ENCODE data around the gene ORC5. TPM values are rescaled to one million over a fixed set of nuclear protein-coding genes. Genes with fewer than 3 reads are reported as not detected.

Gene ORC5
- polyA plus RNA-seq, 1 experiment = 16.8 TPM

DNA sequence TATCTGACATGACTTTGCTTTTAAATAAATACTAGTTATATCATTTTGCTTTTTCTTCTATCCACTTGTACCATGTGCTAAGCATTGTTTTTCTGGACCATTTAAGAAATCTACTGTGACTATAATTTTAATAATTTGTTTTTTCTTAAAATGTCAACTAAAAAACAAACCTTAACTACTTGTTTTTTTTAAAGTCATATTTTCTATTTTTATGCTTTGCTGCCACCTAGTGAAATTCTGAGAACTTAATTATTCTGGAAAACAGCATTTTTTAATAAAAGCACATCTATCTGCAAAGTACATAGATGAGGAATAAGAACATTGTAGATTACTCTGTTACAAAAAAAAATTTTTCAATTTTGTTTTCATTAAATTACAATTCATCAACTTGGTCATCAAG lies 47.4 kb downstream of the ORC5 start:
- CTCF ChIA-PET = interaction anchor here (0.7 to 1.7 kb wide), 6 partner anchors 8 to 637 kb away, joined by 3 to 9 read pairs (median 5); no protein-coding TSS in a partner anchor
- no peaks in the 10 kb centered on the region; the same call in 1 of the 2 replicates for H3K36me3 ChIP-seq (ENCODE audit: control insufficient read depth, insufficient read depth, low read length)

GRCh38 chr7:104156842-104157277 lies 51.0 kb downstream of the ORC5 start:
- CTCF ChIA-PET = interaction anchor here (0.7 to 1.0 kb wide), 3 partner anchors 13 to 583 kb away, joined by 3 to 6 read pairs (median 3); no protein-coding TSS in a partner anchor
- TF ChIP-seq, protein P1, sequence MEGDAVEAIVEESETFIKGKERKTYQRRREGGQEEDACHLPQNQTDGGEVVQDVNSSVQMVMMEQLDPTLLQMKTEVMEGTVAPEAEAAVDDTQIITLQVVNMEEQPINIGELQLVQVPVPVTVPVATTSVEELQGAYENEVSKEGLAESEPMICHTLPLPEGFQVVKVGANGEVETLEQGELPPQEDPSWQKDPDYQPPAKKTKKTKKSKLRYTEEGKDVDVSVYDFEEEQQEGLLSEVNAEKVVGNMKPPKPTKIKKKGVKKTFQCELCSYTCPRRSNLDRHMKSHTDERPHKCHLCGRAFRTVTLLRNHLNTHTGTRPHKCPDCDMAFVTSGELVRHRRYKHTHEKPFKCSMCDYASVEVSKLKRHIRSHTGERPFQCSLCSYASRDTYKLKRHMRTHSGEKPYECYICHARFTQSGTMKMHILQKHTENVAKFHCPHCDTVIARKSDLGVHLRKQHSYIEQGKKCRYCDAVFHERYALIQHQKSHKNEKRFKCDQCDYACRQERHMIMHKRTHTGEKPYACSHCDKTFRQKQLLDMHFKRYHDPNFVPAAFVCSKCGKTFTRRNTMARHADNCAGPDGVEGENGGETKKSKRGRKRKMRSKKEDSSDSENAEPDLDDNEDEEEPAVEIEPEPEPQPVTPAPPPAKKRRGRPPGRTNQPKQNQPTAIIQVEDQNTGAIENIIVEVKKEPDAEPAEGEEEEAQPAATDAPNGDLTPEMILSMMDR (IDR thresholded peaks at IDR 0.05; ENCODE audit: insufficient read depth, low read depth, low read length) = peak; percentile 65
- H3K36me3 ChIP-seq (ENCODE audit: control insufficient read depth, insufficient read depth, low read length) = no peaks in the 10 kb centered on the region
- H3K4me3 ChIP-seq (ENCODE audit: low read depth, low read length) = no peak overlapping the region
- POLR2A ChIA-PET = no interaction called here
- no peak for DNase-seq (ENCODE audit: low read depth)
- H3K27me3 ChIP-seq (ENCODE audit: control insufficient read depth, insufficient read depth, low read length) = no peaks in the 10 kb centered on the region

More for the DNA sequence above, 47.4 kb downstream of the ORC5 start:
- POLR2A ChIA-PET = no interaction called here
- H3K4me3 ChIP-seq (ENCODE audit: low read depth, low read length) = no peak overlapping the region
- TF ChIP-seq, protein P1 (IDR thresholded peaks at IDR 0.05; ENCODE audit: insufficient read depth, low read depth, low read length) = peak; percentile 31; the same call in 1 of the 2 replicates
- H3K27me3 ChIP-seq (ENCODE audit: control insufficient read depth, insufficient read depth, low read length) = no peaks in the 10 kb centered on the region
- DNase-seq (ENCODE audit: low read depth) = no peak

DNA sequence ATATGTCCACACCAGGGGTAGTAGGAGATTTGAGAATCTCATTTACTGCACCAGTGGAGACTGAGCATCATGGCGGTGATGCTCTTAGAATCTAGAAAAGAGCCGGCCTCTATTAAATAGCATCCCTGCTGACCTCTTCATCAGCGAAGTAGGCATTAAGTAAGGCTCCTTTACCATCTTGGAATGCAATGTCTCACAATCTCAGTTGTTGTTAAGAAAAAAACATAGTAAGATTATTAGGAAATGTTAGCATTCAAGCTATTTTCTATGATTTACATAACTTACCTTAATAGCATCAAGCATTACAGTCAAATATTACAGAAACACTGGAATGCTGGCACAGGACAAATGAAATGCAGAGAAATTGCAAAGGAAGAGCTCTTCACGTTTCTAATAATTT lies 54.5 kb downstream of the ORC5 start:
- TF ChIP-seq, protein P1 (IDR thresholded peaks at IDR 0.05; ENCODE audit: insufficient read depth, low read depth, low read length) = no peak
- CTCF ChIA-PET = interaction anchor here (0.6 kb wide), 1 partner anchor 28 kb away, joined by 3 read pairs; no protein-coding TSS in a partner anchor
- no peak for DNase-seq (ENCODE audit: low read depth)
- Histone ChIP-seq H3K36me3 (ENCODE audit: control insufficient read depth, insufficient read depth, low read length) (no peaks in the 10 kb centered on the region), H3K27me3 (ENCODE audit: control insufficient read depth, insufficient read depth, low read length) (no peaks in the 10 kb centered on the region), H3K4me3 (ENCODE audit: low read depth, low read length) (no peak overlapping the region)
- POLR2A ChIA-PET = no interaction called here

- ChIA-PET POLR2A (no interaction called here), CTCF (interaction anchor here (0.6 kb wide), 1 partner anchor 29 kb away, joined by 3 read pairs; no protein-coding TSS in a partner anchor)
- Histone ChIP-seq H3K27me3 (ENCODE audit: control insufficient read depth, insufficient read depth, low read length) (no peaks in the 10 kb centered on the region), H3K4me3 (ENCODE audit: low read depth, low read length) (no peak overlapping the region), H3K36me3 (ENCODE audit: control insufficient read depth, insufficient read depth, low read length) (no peaks in the 10 kb centered on the region)
- TF ChIP-seq, protein P1 (IDR thresholded peaks at IDR 0.05; ENCODE audit: insufficient read depth, low read depth, low read length) = no peak
- DNase-seq (ENCODE audit: low read depth) = no peak
Measured at GRCh38 chr7:104152468-104152867, 55.3 kb downstream of the ORC5 start.

GRCh38 chr7:104150470-104150869 lies 57.3 kb downstream of the ORC5 start:
- TF ChIP-seq, protein P1 (IDR thresholded peaks at IDR 0.05; ENCODE audit: insufficient read depth, low read depth, low read length) = no peak
- Histone ChIP-seq H3K36me3 (ENCODE audit: control insufficient read depth, insufficient read depth, low read length) (no peaks in the 10 kb centered on the region), H3K4me3 (ENCODE audit: low read depth, low read length) (no peak overlapping the region), H3K27me3 (ENCODE audit: control insufficient read depth, insufficient read depth, low read length) (no peaks in the 10 kb centered on the region)
- DNase-seq (ENCODE audit: low read depth) = no peak
- CTCF ChIA-PET = interaction anchor here (1.3 kb wide), 1 partner anchor 11 kb away, joined by 5 read pairs; no protein-coding TSS in a partner anchor
- POLR2A ChIA-PET = interaction anchor here (0.6 kb wide), 1 partner anchor 41 kb away, joined by 4 read pairs; no protein-coding TSS in a partner anchor

Measured in BJ (cell line).